B cell (primary cell): ENCODE measurements around the gene HIGD1A. TPM values are rescaled to one million over a fixed set of nuclear protein-coding genes. Genes with fewer than 3 reads are reported as not detected.

Source experiments
- ATAC-seq: fragments of 200-7000 bp; cut with Tn5 transposase; one replicate; pipeline ENCODE4 v1.10.0; 2021; ENCODE audit warnings: low read depth, mild to moderate bottlenecking, moderate number of reproducible peaks, moderate library complexity
- CTCF ChIA-PET: fragments of 350-600 bp; sonication (Branson Sonifier 250); formaldehyde crosslinking; loops from one replicate; lab custom pipeline; 2021; ENCODE audit warnings: antibody characterized with exemption, inconsistent platforms; lab: Charles Lee
- POLR2A ChIA-PET: fragments of 350-600 bp; sonication (Branson Sonifier 250); formaldehyde crosslinking; loops from one replicate; lab custom pipeline; 2021; ENCODE audit warnings: antibody characterized with exemption; lab: Charles Lee
- DNase-seq: peaks from one replicate; pipeline ENCODE4 v3.0.0; 2013
- H2AFZ ChIP-seq: 2 replicates; pipeline ENCODE4 v1.6.1; 2012; ENCODE audit warnings: mild to moderate bottlenecking, low read depth, low read length; ENCODE audit not compliant: insufficient read depth, poor library complexity, severe bottlenecking
- H3K27ac ChIP-seq, 2 donors: 1 replicate in 1 of 2; 2 replicates in 1 of 2; pipeline ENCODE4 v1.5.1; 2012 to 2013; ENCODE audit warnings: low read length in 2 of 2, mild to moderate bottlenecking in 2 of 2, moderate library complexity in 1 of 2
- H3K27me3 ChIP-seq, 4 experiments: fragments of 200-600 bp in 1 of 4; sonication (generic) in 1 of 4; replicated peaks in 1 of 4; 1 replicate in 2 of 4; 2 replicates in 2 of 4; pipeline versions ENCODE4 v1.6.1 to v1.7.0; 2013 to 2016; ENCODE audit warnings: low read length in 3 of 4, mild to moderate bottlenecking in 2 of 4, mixed read lengths in 1 of 4, moderate library complexity in 1 of 4; ENCODE audit not compliant: insufficient read depth in 4 of 4, control insufficient read depth in 3 of 4; ENCODE audit errors: control extremely low read depth in 1 of 4
- H3K36me3 ChIP-seq, 2 experiments: replicated peaks in 1 of 2; 1 replicate in 1 of 2; 2 replicates in 1 of 2; pipeline versions ENCODE4 v1.6.1 to v1.7.1; 2013; ENCODE audit warnings: low read length in 1 of 2; ENCODE audit not compliant: insufficient read depth in 2 of 2, control insufficient read depth in 1 of 2; ENCODE audit errors: control extremely low read depth in 1 of 2, extremely low read depth in 1 of 2
- H3K4me1 ChIP-seq, 2 donors: fragments of 200-600 bp in 1 of 2; sonication (generic) in 1 of 2; 1 replicate in 1 of 2; 2 replicates in 1 of 2; pipeline versions ENCODE4 v1.5.1 to v1.6.1; 2013 to 2017; ENCODE audit warnings: low read length in 2 of 2; ENCODE audit not compliant: control insufficient read depth in 2 of 2, insufficient read depth in 2 of 2
- H3K4me2 ChIP-seq: replicated peaks from 2 replicates; pipeline ENCODE3; 2012; ENCODE audit warnings: mild to moderate bottlenecking, low read depth, low read length; ENCODE audit not compliant: poor library complexity, severe bottlenecking
- H3K4me3 ChIP-seq, 5 experiments: fragments of 200-600 bp in 1 of 5; sonication (generic) in 1 of 5; 1 replicate in 3 of 5; 2 replicates in 2 of 5; pipeline versions ENCODE4 v1.5.1 to v1.7.0; 2011 to 2016; ENCODE audit warnings: low read length in 4 of 5, mild to moderate bottlenecking in 4 of 5, low read depth in 2 of 5, control low read depth in 1 of 5, moderate library complexity in 1 of 5; ENCODE audit not compliant: insufficient read depth in 1 of 5; ENCODE audit errors: control extremely low read depth in 1 of 5, extremely low read depth in 1 of 5
- H3K79me2 ChIP-seq: fragments of 200-600 bp; sonication (generic); one replicate; pipeline ENCODE4 v1.6.0; 2016; ENCODE audit warnings: low read length; ENCODE audit not compliant: control insufficient read depth, insufficient read depth
- H3K9ac ChIP-seq: fragments of 200-600 bp; sonication (generic); 2 replicates; pipeline ENCODE4 v1.6.1; 2017; ENCODE audit warnings: mild to moderate bottlenecking, low read length, moderate library complexity
- H3K9me3 ChIP-seq, 3 donors: one replicate each; pipeline versions ENCODE4 v1.6.1 to v1.7.1; 2013; ENCODE audit warnings: low read length in 2 of 3; ENCODE audit not compliant: control insufficient read depth in 2 of 3, insufficient read depth in 1 of 3; ENCODE audit errors: control extremely low read depth in 1 of 3
- H4K20me1 ChIP-seq: 2 replicates; pipeline ENCODE4 v1.6.0; 2012; ENCODE audit warnings: mild to moderate bottlenecking, low read length; ENCODE audit not compliant: insufficient read depth, control insufficient read depth, poor library complexity, severe bottlenecking
- H3K27ac Mint-ChIP-seq: one replicate; pipeline ENCODE4 v1.8.0; 2021; ENCODE audit warnings: mixed read lengths
- H3K27me3 Mint-ChIP-seq: one replicate; pipeline ENCODE4 v1.8.0; 2021; ENCODE audit warnings: mixed read lengths
- H3K4me1 Mint-ChIP-seq: one replicate; pipeline ENCODE4 v1.8.0; 2021; ENCODE audit warnings: mixed read lengths
- H3K4me3 Mint-ChIP-seq: one replicate; pipeline ENCODE4 v1.8.0; 2021; ENCODE audit warnings: mixed read lengths
- H3K9me3 Mint-ChIP-seq: one replicate; pipeline ENCODE4 v1.8.0; 2022; ENCODE audit warnings: mixed read lengths; ENCODE audit not compliant: insufficient read depth
- EZH2 ChIP-seq: IDR thresholded peaks from 2 replicates; pipeline ENCODE4 v1.6.1; 2012; ENCODE audit warnings: borderline replicate concordance, low read depth, mild to moderate bottlenecking, moderate library complexity, low read length; ENCODE audit not compliant: insufficient read depth, poor library complexity, severe bottlenecking
- WGBS: methylation state at CpG from one replicate; pipeline ENCODE4 v1.1.5; 2013; ENCODE audit warnings: missing lambda C conversion rate; ENCODE audit not compliant: insufficient coverage; 5-methylcytosine and 5-hydroxymethylcytosine counted together
- intact Hi-C: fragments of 100-400 bp; cut with micrococcal nuclease; formaldehyde crosslinking; loops from one replicate; pipeline ENCODE4 v1.10.0; 2022
- polyA plus RNA-seq: library from polyadenylated mRNA; depleted of rRNA; stranded (reverse); fragments of >200 nt; gene quantifications from 2 replicates; pipeline ENCODE4 v1.2.3, GENCODE V29; 2012
- small RNA-seq: library from RNA; depleted of rRNA; stranded (forward); fragments of <200 nt; gene quantifications from one replicate; pipeline ENCODE3, GENCODE V24; 2012; ENCODE audit warnings: low replicate concordance, low read depth; ENCODE audit not compliant: insufficient read length
- total RNA-seq, 2 donors: library from RNA; stranded (reverse); fragments of 120-200 nt in 1 of 2; gene quantifications; 1 replicate in 1 of 2; 2 replicates in 1 of 2; pipeline versions ENCODE4 v1.2.3 to v1.2.4, GENCODE V29; 2013 to 2022
- TF ChIP-seq, protein P1 (sequence below): fragments of 200-600 bp; IDR thresholded peaks from one replicate; pipeline ENCODE4 v1.8.0; 2022; ENCODE audit warnings: antibody characterized with exemption, mild to moderate bottlenecking

HIGD1A gene
- total and polyA plus RNA-seq, 2 donors (not counting 1 experiment from before 2014, with no cell fraction given), result 14.2 to 16.5 TPM

DNA sequence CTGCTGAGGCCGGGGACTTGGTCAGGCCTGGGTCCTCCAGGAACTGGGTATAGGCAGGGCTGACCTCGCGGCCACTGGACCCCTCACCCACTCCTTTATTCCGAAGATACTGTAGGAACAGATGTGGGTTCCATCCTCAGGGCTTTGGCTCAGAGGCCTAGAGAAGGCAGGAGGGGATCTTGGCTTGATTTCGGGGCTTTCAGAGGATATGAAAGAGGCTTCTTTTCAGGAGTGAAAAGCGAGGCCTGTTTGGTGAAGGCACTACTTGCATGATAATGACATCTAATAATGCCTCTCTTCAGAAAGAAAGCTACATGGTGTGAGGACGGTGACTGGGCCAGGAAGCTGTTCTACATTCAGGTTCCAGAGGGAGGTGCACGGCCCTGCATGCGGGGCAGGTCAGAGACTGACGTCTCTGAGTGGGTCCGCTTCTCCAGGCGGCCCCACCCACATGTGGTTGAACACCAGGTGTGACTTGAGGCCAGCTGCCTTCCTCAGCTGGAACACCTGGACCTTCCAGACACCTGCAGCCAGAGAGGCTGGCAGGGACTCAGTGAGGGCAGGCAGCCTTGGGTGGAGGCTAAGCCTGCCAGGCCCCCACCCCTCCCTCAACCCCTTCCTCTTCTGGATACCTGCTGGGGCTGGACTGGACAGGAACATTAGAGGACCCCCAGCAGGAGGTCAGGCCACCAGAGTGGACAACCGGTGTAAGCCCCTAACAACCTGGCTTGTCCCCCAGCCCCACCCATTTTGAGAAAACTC lies 70.6 kb downstream of the HIGD1A start:
- H4K20me1 ChIP-seq, result no peaks in the 10 kb centered on the region
- no peaks in the 10 kb centered on the region for H3K36me3 ChIP-seq
- Mint-ChIP-seq H3K9me3 (no peaks in the 10 kb centered on the region), H3K27me3 (no peaks in the 10 kb centered on the region), H3K4me3 (no peak overlapping the region), H3K27ac (no peak overlapping the region), H3K4me1 (peaks cover 3% of the 10 kb centered on the region)
- ChIA-PET POLR2A (no interaction called here), CTCF (interaction anchor here (1.6 to 3.4 kb wide), 2 partner anchors 8 to 11 kb away, joined by 5 to 13 read pairs; no protein-coding TSS in a partner anchor)
- intact Hi-C loops, result no loop called here
- no peaks in the 10 kb centered on the region for H3K9me3 ChIP-seq
- ATAC-seq, result no peak
- TF ChIP-seq EZH2, result no peak
- TF ChIP-seq, protein P1, sequence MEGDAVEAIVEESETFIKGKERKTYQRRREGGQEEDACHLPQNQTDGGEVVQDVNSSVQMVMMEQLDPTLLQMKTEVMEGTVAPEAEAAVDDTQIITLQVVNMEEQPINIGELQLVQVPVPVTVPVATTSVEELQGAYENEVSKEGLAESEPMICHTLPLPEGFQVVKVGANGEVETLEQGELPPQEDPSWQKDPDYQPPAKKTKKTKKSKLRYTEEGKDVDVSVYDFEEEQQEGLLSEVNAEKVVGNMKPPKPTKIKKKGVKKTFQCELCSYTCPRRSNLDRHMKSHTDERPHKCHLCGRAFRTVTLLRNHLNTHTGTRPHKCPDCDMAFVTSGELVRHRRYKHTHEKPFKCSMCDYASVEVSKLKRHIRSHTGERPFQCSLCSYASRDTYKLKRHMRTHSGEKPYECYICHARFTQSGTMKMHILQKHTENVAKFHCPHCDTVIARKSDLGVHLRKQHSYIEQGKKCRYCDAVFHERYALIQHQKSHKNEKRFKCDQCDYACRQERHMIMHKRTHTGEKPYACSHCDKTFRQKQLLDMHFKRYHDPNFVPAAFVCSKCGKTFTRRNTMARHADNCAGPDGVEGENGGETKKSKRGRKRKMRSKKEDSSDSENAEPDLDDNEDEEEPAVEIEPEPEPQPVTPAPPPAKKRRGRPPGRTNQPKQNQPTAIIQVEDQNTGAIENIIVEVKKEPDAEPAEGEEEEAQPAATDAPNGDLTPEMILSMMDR, result no peak
- no peak overlapping the region for H3K4me3 ChIP-seq
- no peak overlapping the region for H2AFZ ChIP-seq
- no peak for DNase-seq
- WGBS, result 83% methylated on average over 8 of the region's 13 CpGs
- no peaks in the 10 kb centered on the region for H3K27me3 ChIP-seq
- no peak overlapping the region for H3K9ac ChIP-seq
- no peak overlapping the region for H3K4me2 ChIP-seq
- H3K79me2 ChIP-seq, result no peaks in the 10 kb centered on the region
- no peaks in the 10 kb centered on the region for H3K4me1 ChIP-seq
- no peak overlapping the region for H3K27ac ChIP-seq

Small RNA genes within 50 kb of the gene (small RNA-seq; reads per million reads assigned to genes)
- not detected for gene CCDC13

Other genes starting within 250 kb of the HIGD1A start
- gene SEC22C, start 222.5 kb downstream of the HIGD1A start, total RNA-seq, result 44.8 and 51.4 TPM in 2 replicates
- 19.2 and 30.6 TPM in 2 replicates for gene SEC22C, start 222.5 kb downstream of the HIGD1A start, polyA plus RNA-seq
- gene SS18L2, start 213.6 kb downstream of the HIGD1A start, total RNA-seq, result 42.0 and 50.8 TPM in 2 replicates
- 69.4 and 91.7 TPM in 2 replicates for gene SS18L2, start 213.6 kb downstream of the HIGD1A start, polyA plus RNA-seq
- gene NKTR, start 203.8 kb downstream of the HIGD1A start, total RNA-seq, result 227 and 233 TPM in 2 replicates
- 58.0 and 106 TPM in 2 replicates for gene NKTR, start 203.8 kb downstream of the HIGD1A start, polyA plus RNA-seq
- gene ZBTB47, start 150.8 kb downstream of the HIGD1A start, total RNA-seq, result 1.6 TPM in 2 replicates
- 0.09 and 0.34 TPM in 2 replicates for gene ZBTB47, start 150.8 kb downstream of the HIGD1A start, polyA plus RNA-seq
- not detected in 2 replicates for gene KLHL40, start 119.0 kb downstream of the HIGD1A start, total RNA-seq
- gene KLHL40, start 119.0 kb downstream of the HIGD1A start, polyA plus RNA-seq, result not detected in 2 replicates
- gene HHATL, start 101.7 kb downstream of the HIGD1A start, total RNA-seq, result not detected in 2 replicates
- not detected in 2 replicates for gene HHATL, start 101.7 kb downstream of the HIGD1A start, polyA plus RNA-seq
- 1.9 and 2.5 TPM in 2 replicates for gene CCDC13, start 31.2 kb downstream of the HIGD1A start, total RNA-seq
- gene CCDC13, start 31.2 kb downstream of the HIGD1A start, polyA plus RNA-seq, result 0.53 and 1.5 TPM in 2 replicates
- gene ACKR2, start 5.0 kb upstream of the HIGD1A start, total RNA-seq, result 1.1 and 1.7 TPM in 2 replicates
- gene ACKR2, start 5.0 kb upstream of the HIGD1A start, polyA plus RNA-seq, result 0.31 and 0.35 TPM in 2 replicates
- gene CYP8B1, start 71.4 kb upstream of the HIGD1A start, total RNA-seq, result not detected in 2 replicates
- not detected in 2 replicates for gene CYP8B1, start 71.4 kb upstream of the HIGD1A start, polyA plus RNA-seq
- 0.34 and 0.42 TPM in 2 replicates for gene ZNF662, start 101.7 kb upstream of the HIGD1A start, total RNA-seq
- gene ZNF662, start 101.7 kb upstream of the HIGD1A start, polyA plus RNA-seq, result 0.12 and 0.22 TPM in 2 replicates
- gene GASK1A, start 174.8 kb upstream of the HIGD1A start, total RNA-seq, result 0.15 TPM in 1 of 2 replicates, not detected in the other
- 0.17 TPM in 1 of 2 replicates, not detected in the other for gene GASK1A, start 174.8 kb upstream of the HIGD1A start, polyA plus RNA-seq